GM12878 (cell line): ENCODE results near the gene DRD2. TPM values are rescaled to one million over a fixed set of nuclear protein-coding genes. Genes with fewer than 3 reads are reported as not detected.

ENCODE experiments used
- ATAC-seq: fragments of 200-7000 bp; cut with Tn5 transposase; 3 replicates; pipeline ENCODE4 v1.9.1; 2020; ENCODE audit warnings: mild to moderate bottlenecking, moderate library complexity
- BruUV-seq: library from RNA; stranded (reverse); fragments of 400-500 nt; replicated peaks from 2 replicates; lab custom pipeline; 2021; lab: Mats Ljungman, UMichigan
- CTCF ChIA-PET: fragments of 300-600 bp; sonication (Branson Sonifier 250); formaldehyde crosslinking; extraction: SDS; loops from one replicate; lab custom pipeline; 2021; ENCODE audit warnings: inconsistent platforms; lab: Yijun Ruan, JAX
- POLR2A ChIA-PET: fragments of 350-600 bp; formaldehyde crosslinking; extraction: SDS; loops from one replicate; lab custom pipeline; 2021; ENCODE audit warnings: inconsistent platforms; lab: Charles Lee
- RAD21 ChIA-PET: fragments of 300-600 bp; sonication (Branson Sonifier 250); formaldehyde crosslinking; loops from one replicate; lab custom pipeline; 2023; ENCODE audit warnings: antibody characterized with exemption; ENCODE audit not compliant: unreplicated experiment; lab: Charles Lee
- SMC1A ChIA-PET: fragments of 300-600 bp; sonication (Branson Sonifier 250); formaldehyde crosslinking; loops from one replicate; lab custom pipeline; 2023; ENCODE audit not compliant: unreplicated experiment, uncharacterized antibody; lab: Charles Lee
- DNase-seq: peaks from one replicate; pipeline ENCODE4 v3.0.0-alpha.2; 2011; ENCODE audit warnings: low read depth, low spot score
- FAIRE-seq: peaks from 3 replicates; lab custom pipeline; 2011; peaks lifted over from hg19 to GRCh38; lab: Jason Lieb, UNC
- H2AFZ ChIP-seq: 2 replicates; pipeline ENCODE4 v1.6.0; 2011; ENCODE audit warnings: low read depth, low read length, control low read depth; ENCODE audit not compliant: control insufficient read depth
- H3K27ac ChIP-seq: 2 replicates; pipeline ENCODE4 v1.5.1; 2011; ENCODE audit warnings: control low read depth; ENCODE audit not compliant: control insufficient read depth, insufficient read depth
- H3K27me3 ChIP-seq, 2 experiments: replicated peaks in 1 of 2; 2 replicates each; pipeline versions ENCODE4 v1.6.0 to v1.6.1; 2011; ENCODE audit warnings: low read length in 1 of 2; ENCODE audit not compliant: control insufficient read depth in 2 of 2, insufficient read depth in 2 of 2
- H3K36me3 ChIP-seq, 2 experiments: 2 replicates each; pipeline ENCODE4 v1.5.1; 2011; ENCODE audit warnings: low read length in 1 of 2; ENCODE audit not compliant: control insufficient read depth in 2 of 2, insufficient read depth in 2 of 2
- H3K4me1 ChIP-seq: 2 replicates; pipeline ENCODE4 v1.6.1; 2011; ENCODE audit warnings: mild to moderate bottlenecking, low read length, moderate library complexity, mixed read lengths; ENCODE audit not compliant: control insufficient read depth, insufficient read depth
- H3K4me2 ChIP-seq: 2 replicates; pipeline ENCODE4 v1.6.0; 2011; ENCODE audit warnings: control low read depth; ENCODE audit not compliant: control insufficient read depth, insufficient read depth
- H3K4me3 ChIP-seq: fragments of 200-600 bp; sonication (generic); 2 replicates; pipeline ENCODE4 v1.5.1; 2016
- H3K79me2 ChIP-seq: 2 replicates; pipeline ENCODE4 v1.6.0; 2011; ENCODE audit warnings: low read length; ENCODE audit not compliant: control insufficient read depth, insufficient read depth
- H3K9ac ChIP-seq: 2 replicates; pipeline ENCODE4 v1.8.0; 2011; ENCODE audit warnings: low read length, control low read depth, mixed read lengths; ENCODE audit not compliant: control insufficient read depth, insufficient read depth
- H3K9me3 ChIP-seq: replicated peaks from 3 replicates; pipeline ENCODE4 v1.5.1; 2011; ENCODE audit warnings: mild to moderate bottlenecking, low read length; ENCODE audit not compliant: control insufficient read depth, insufficient read depth
- H4K20me1 ChIP-seq: 2 replicates; pipeline ENCODE4 v1.6.0; 2011; ENCODE audit not compliant: control insufficient read depth, insufficient read depth
- ASH2L ChIP-seq: fragments of 300-600, 200-600 bp; sonication (generic); IDR thresholded peaks from 2 replicates; pipeline ENCODE4 v1.6.1; 2017; ENCODE audit warnings: low read depth, mild to moderate bottlenecking, borderline replicate concordance
- CREM ChIP-seq: IDR thresholded peaks from 2 replicates; pipeline ENCODE4 v1.6.1; 2014; ENCODE audit warnings: antibody characterized with exemption, low read depth
- EP300 ChIP-seq, 2 experiments: fragments of 150-350 bp in 1 of 2; IDR thresholded peaks; 2 replicates each; pipeline ENCODE4 v1.6.1; 2011 to 2012; ENCODE audit warnings: low read depth in 2 of 2, low read length in 2 of 2, borderline replicate concordance in 1 of 2, improper control_type of control experiment in 1 of 2, inconsistent platforms in 1 of 2; ENCODE audit not compliant: control insufficient read depth in 1 of 2
- FOS ChIP-seq: IDR thresholded peaks from 3 replicates; pipeline ENCODE4 v1.6.1; 2011; ENCODE audit warnings: borderline replicate concordance; ENCODE audit not compliant: insufficient read length; ENCODE audit errors: extremely low read depth
- MLLT1 ChIP-seq: fragments of 450-650 bp; IDR thresholded peaks from 2 replicates; pipeline ENCODE4 v1.6.1; 2016; ENCODE audit warnings: mild to moderate bottlenecking
- NFIC ChIP-seq: IDR thresholded peaks from 2 replicates; pipeline ENCODE4 v1.6.1; 2012; ENCODE audit warnings: low read depth, mild to moderate bottlenecking, inconsistent platforms, low read length, moderate library complexity
- NR2F1 ChIP-seq: fragments of 450-650 bp; conservative IDR thresholded peaks from 2 replicates; pipeline ENCODE4 v1.6.1; 2017; ENCODE audit warnings: mild to moderate bottlenecking
- PAX5 ChIP-seq: IDR thresholded peaks from 2 replicates; pipeline ENCODE4 v1.6.1; 2011; ENCODE audit warnings: low read depth, low read length, borderline replicate concordance
- REST ChIP-seq: IDR thresholded peaks from 2 replicates; pipeline ENCODE4 v1.6.1; 2012; ENCODE audit warnings: mild to moderate bottlenecking, low read depth, low read length
- SREBF2 ChIP-seq: IDR thresholded peaks from 2 replicates; pipeline ENCODE4 v1.6.1; 2012; ENCODE audit warnings: mild to moderate bottlenecking, low read length
- ZBTB40 ChIP-seq: fragments of 450-650 bp; IDR thresholded peaks from 2 replicates; pipeline ENCODE4 v1.6.1; 2016; ENCODE audit warnings: mild to moderate bottlenecking, moderate library complexity, borderline replicate concordance
- WGBS: methylation state at CpG from one replicate; pipeline ENCODE4 v1.1.6; 2016; ENCODE audit warnings: low lambda C conversion rate; ENCODE audit not compliant: insufficient replicate concordance, insufficient coverage; ENCODE audit errors: missing lambda C conversion rate; 5-methylcytosine and 5-hydroxymethylcytosine counted together
- in situ Hi-C: fragments of 300-500 bp; cut with MboI; formaldehyde crosslinking; loops from 9 replicates; pipeline ENCODE4 v1.14.3; 2018; ENCODE audit warnings: mixed read lengths
- intact Hi-C: fragments of 100-400 bp; cut with micrococcal nuclease; formaldehyde crosslinking; loops from one replicate; pipeline ENCODE4 v1.14.2; 2022; ENCODE audit not compliant: unreplicated experiment
- polyA plus RNA-seq, 11 experiments: library from polyadenylated mRNA; depleted of rRNA in 4 of 11; unstranded in 6 of 11; stranded (reverse) in 5 of 11; fragments of >200 nt; fragmentation: Nextera tagmentation in 4 of 11; fragmentation: Illumina TruSeq in 1 of 11; extraction: Ambion mirVana in 4 of 11; extraction: Trizol in 1 of 11; gene quantifications; 1 replicate in 1 of 11; 2 replicates in 10 of 11; pipeline versions ENCODE4 v1.2.1 to v1.2.3, GENCODE V29; 2011 to 2016; ENCODE audit warnings: inconsistent platforms in 2 of 11, missing spikeins in 2 of 11, low read depth in 1 of 11
- total RNA-seq, 4 experiments: library from RNA; depleted of rRNA in 3 of 4; stranded (reverse); fragments of >200 nt in 3 of 4; fragmentation: Illumina TruSeq in 1 of 4; extraction: Trizol in 1 of 4; gene quantifications; 2 replicates each; pipeline versions ENCODE4 v1.2.1 to v1.2.3, GENCODE V29; 2013 to 2021

The DRD2 gene
- total and polyA plus RNA-seq, 10 of the 15 experiments (the other 5 are each of a cell fraction or from before 2014, with no cell fraction given): not detected

GRCh38 chr11:113505541-113506375 lies 30.6 kb upstream of the DRD2 start (continued):
- TF ChIP-seq REST (no peak), NR2F1 (no peak), CREM (no peak)

- intact Hi-C loops: no loop called here
- BruUV-seq: no TSS peak
- 16% methylated on average over 3 of the region's 3 CpGs for WGBS
- TF ChIP-seq ASH2L (no peak), PAX5 (no peak), SREBF2 (no peak), FOS (no peak), ZBTB40 (no peak), MLLT1 (no peak), EP300 (IDR thresholded peaks at IDR 0.05; ENCODE audit: borderline replicate concordance in 1 of 2, control insufficient read depth in 1 of 2, low read depth in 2 of 2, low read length in 2 of 2) (no peak), NFIC (no peak)
Observed at GRCh38 chr11:113505046-113505445, 29.8 kb upstream of the DRD2 start.

More at GRCh38 chr11:113505046-113505445, 29.8 kb upstream of the DRD2 start:
- Histone ChIP-seq H3K79me2 (no peaks in the 10 kb centered on the region), H3K27ac (no peak overlapping the region), H3K4me2 (no peak overlapping the region), H3K4me1 (no peaks in the 10 kb centered on the region), H3K36me3 (no peaks in the 10 kb centered on the region), H3K27me3 (peaks cover 2 to 11% of the 10 kb centered on the region in 2 experiments; a peak in 2 of 4 replicates), H3K9me3 (no peaks in the 10 kb centered on the region), H2AFZ (no peak overlapping the region), H3K4me3 (no peak overlapping the region), H3K9ac (no peak overlapping the region), H4K20me1 (no peaks in the 10 kb centered on the region)
- in situ Hi-C loops: no loop called here
- FAIRE-seq (no peak), DNase-seq (no peak), ATAC-seq (no peak)
- SMC1A ChIA-PET: no interaction called here
- CTCF ChIA-PET: no interaction called here
- POLR2A ChIA-PET: interaction anchor here (0.6 kb wide), 1 partner anchor 581 kb away, joined by 3 read pairs; no protein-coding TSS in a partner anchor
- RAD21 ChIA-PET: no interaction called here
